Kidney (tissue), 14 donors: ENCODE data around the gene CXADR. TPM values are rescaled to one million over a fixed set of nuclear protein-coding genes. Genes with fewer than 3 reads are reported as not detected.

Experiments used
- DNase-seq, 5 donors: peaks; one replicate each; pipeline ENCODE4 v3.0.0-alpha.2; 2013 to 2020
- FAIRE-seq: peaks from 2 replicates; lab custom pipeline; 2012; peaks lifted over from hg19 to GRCh38; lab: Jason Lieb, UNC
- H3K27ac ChIP-seq, 2 donors: one replicate each; pipeline ENCODE4 v1.7.0; 2013; ENCODE audit warnings: low read depth in 2 of 2, low read length in 2 of 2, inconsistent platforms in 1 of 2
- H3K27me3 ChIP-seq: one replicate; pipeline ENCODE4 v1.7.1; 2013; ENCODE audit warnings: low read length, inconsistent platforms; ENCODE audit not compliant: control insufficient read depth, insufficient read depth
- H3K36me3 ChIP-seq, 3 donors: one replicate each; pipeline versions ENCODE4 v1.7.0 to v1.7.1; 2013; ENCODE audit warnings: low read length in 3 of 3, control low read depth in 1 of 3, inconsistent platforms in 1 of 3; ENCODE audit not compliant: insufficient read depth in 3 of 3, control insufficient read depth in 2 of 3
- H3K4me1 ChIP-seq, 3 donors: one replicate each; pipeline versions ENCODE4 v1.7.0 to v1.7.1; 2013; ENCODE audit warnings: low read length in 3 of 3, inconsistent platforms in 1 of 3, low read depth in 1 of 3; ENCODE audit not compliant: control insufficient read depth in 2 of 3, insufficient read depth in 2 of 3
- H3K4me3 ChIP-seq, 3 donors: one replicate each; pipeline versions ENCODE4 v1.7.0 to v1.8.1; 2013; ENCODE audit warnings: low read length in 3 of 3, control low read depth in 1 of 3, inconsistent platforms in 1 of 3
- H3K9ac ChIP-seq, 3 donors: one replicate each; pipeline versions ENCODE4 v1.7.0 to v1.7.1; 2013; ENCODE audit warnings: low read length in 3 of 3, control low read depth in 1 of 3, inconsistent platforms in 1 of 3
- H3K9me3 ChIP-seq, 3 donors: one replicate each; pipeline versions ENCODE4 v1.7.0 to v1.7.1; 2013; ENCODE audit warnings: low read length in 3 of 3, control low read depth in 1 of 3, inconsistent platforms in 1 of 3; ENCODE audit not compliant: control insufficient read depth in 2 of 3, insufficient read depth in 1 of 3
- intact Hi-C: fragments of 100-400 bp; cut with DNase I; formaldehyde crosslinking; loops from one replicate; pipeline ENCODE4 v1.11.1; 2022
- polyA plus RNA-seq: library from polyadenylated mRNA; stranded (reverse); fragments of 350-450 nt; fragmentation: Illumina TruSeq; extraction: RNeasy Lipid Tissue Mini Kit (QIAGEN cat#74804); gene quantifications from one replicate; pipeline ENCODE4 v1.2.3, GENCODE V29; 2014; ENCODE audit warnings: low read depth, low replicate concordance; ENCODE audit not compliant: insufficient read depth
- total RNA-seq: library from RNA; stranded (reverse); fragmentation: NEBNext Ultra II Directional; extraction: Animal tissue kit (Norgen Biotek cat#: 25700); gene quantifications from one replicate; pipeline ENCODE4 v1.2.1, GENCODE V29; 2021
- TF ChIP-seq, protein P1 (sequence below): IDR thresholded peaks from 3 replicates; pipeline ENCODE4 v1.5.1; 2012; ENCODE audit warnings: mild to moderate bottlenecking, moderate library complexity, borderline replicate concordance; ENCODE audit not compliant: insufficient read depth; ENCODE audit errors: extremely low read depth
- donor health status: control.
- donor health status: control.
- donor health status: control.
- donor health status: control.
- donor health status: control.
- donor health status: DM: yes; HTN: yes; CAD: no.
- donor health status: Normal renal cell carcinoma (clear cell type).

CXADR gene
- total and polyA plus RNA-seq, 2 donors from 2014 or later, result 5.2 to 34.4 TPM

DNA sequence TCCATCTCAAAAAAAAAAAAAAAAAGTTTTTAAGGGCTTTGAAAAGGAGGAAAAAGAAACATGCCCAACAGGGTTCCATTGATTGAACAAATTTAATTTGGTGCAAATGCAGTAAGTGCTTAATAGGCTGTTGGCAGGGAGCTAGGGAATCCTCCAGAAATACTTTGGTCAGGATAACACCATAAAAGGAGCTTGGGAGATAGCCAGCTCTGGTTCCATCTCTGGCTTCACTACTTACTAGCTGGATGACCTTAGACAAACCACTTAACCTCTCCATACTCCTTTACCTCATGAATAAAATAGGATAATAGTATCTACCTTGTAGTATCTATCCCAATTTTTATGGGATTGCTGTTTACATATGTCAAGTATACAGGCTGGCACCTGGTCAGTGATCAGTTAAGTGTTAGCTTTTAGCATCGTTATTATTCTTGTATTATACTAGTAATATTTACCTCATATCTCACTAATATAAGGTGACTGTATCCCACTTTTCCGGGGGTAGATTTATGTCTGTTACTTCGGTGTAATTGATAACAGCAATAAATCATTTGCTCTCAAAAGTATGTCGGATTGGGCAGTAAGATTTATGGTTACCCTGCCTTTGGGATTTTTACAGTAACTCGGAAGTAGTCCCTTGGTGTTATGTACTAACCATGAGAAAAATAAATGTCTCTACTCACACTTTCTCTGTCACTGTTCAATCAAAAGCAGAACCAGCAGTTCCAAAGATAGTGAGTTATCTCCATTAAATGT, 63.4 kb downstream of the CXADR start:
- Histone ChIP-seq H3K9ac (no peak overlapping the region), H3K4me1 (no peaks in the 10 kb centered on the region), H3K4me3 (no peak overlapping the region), H3K9me3 (no peaks in the 10 kb centered on the region), H3K36me3 (no peaks in the 10 kb centered on the region), H3K27ac (no peak overlapping the region), H3K27me3 (no peaks in the 10 kb centered on the region)
- intact Hi-C loops, result loop anchor here (10.0 kb wide), 1 partner anchor 181 kb away; no protein-coding TSS in a partner anchor
- FAIRE-seq, result no peak
- DNase-seq, result peak in 2 of 5 donors; percentile 14 to 23
- TF ChIP-seq, protein P1, sequence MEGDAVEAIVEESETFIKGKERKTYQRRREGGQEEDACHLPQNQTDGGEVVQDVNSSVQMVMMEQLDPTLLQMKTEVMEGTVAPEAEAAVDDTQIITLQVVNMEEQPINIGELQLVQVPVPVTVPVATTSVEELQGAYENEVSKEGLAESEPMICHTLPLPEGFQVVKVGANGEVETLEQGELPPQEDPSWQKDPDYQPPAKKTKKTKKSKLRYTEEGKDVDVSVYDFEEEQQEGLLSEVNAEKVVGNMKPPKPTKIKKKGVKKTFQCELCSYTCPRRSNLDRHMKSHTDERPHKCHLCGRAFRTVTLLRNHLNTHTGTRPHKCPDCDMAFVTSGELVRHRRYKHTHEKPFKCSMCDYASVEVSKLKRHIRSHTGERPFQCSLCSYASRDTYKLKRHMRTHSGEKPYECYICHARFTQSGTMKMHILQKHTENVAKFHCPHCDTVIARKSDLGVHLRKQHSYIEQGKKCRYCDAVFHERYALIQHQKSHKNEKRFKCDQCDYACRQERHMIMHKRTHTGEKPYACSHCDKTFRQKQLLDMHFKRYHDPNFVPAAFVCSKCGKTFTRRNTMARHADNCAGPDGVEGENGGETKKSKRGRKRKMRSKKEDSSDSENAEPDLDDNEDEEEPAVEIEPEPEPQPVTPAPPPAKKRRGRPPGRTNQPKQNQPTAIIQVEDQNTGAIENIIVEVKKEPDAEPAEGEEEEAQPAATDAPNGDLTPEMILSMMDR, result no peak

DNA sequence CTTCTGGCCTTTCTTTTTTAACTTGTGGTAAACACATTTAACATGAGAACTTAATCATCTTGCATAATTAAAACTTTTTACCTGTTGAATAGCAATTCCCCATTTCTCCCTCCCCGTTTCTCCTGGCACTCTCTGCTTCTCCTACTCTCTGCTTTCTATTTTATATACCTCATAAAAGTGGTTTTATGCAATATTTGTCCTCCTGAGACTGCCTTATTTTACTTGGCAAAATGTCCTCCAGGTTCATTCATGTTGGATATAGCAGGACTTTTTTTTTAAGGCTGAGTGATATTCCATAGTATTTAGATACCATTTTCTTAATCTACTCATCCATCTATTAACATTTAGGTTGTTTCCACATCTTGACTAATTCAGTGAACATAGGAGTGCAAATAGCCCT, 64.9 kb downstream of the CXADR start:
- intact Hi-C loops, result loop anchor here (10.0 kb wide), 1 partner anchor 183 kb away; no protein-coding TSS in a partner anchor

DNA sequence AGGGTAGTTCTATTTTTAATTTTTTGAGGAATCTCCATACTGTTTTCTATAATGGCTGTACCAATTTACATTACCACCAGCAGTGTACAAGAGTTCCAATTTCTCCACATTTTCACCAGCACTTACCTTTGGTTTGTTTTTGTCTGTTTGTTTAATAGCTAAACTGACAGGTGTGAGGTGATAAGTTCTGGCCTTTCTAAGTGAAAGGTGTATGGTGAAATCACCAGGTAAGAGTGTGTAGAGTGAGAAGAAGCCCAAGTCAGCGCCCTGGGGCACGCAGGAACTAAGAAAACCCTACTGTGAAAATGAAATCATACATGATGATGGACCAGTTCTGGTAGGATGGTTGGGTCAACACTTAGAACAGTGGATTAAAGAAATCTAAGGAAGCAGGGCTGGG, 65.3 kb downstream of the CXADR start:
- Histone ChIP-seq H3K27me3 (no peaks in the 10 kb centered on the region), H3K27ac (no peak overlapping the region), H3K36me3 (no peaks in the 10 kb centered on the region), H3K4me1 (no peaks in the 10 kb centered on the region), H3K9me3 (no peaks in the 10 kb centered on the region), H3K9ac (no peak overlapping the region), H3K4me3 (no peak overlapping the region)
- intact Hi-C loops, result loop anchor here (10.0 kb wide), 1 partner anchor 183 kb away; no protein-coding TSS in a partner anchor
- no peak for DNase-seq
- FAIRE-seq, result no peak
- TF ChIP-seq, protein P1, result no peak

More for the DNA sequence above, 64.9 kb downstream of the CXADR start:
- H3K36me3 ChIP-seq, result no peaks in the 10 kb centered on the region
- no peak for DNase-seq
- H3K27ac ChIP-seq, result no peak overlapping the region
- TF ChIP-seq, protein P1, result no peak
- H3K9ac ChIP-seq, result no peak overlapping the region
- H3K27me3 ChIP-seq, result no peaks in the 10 kb centered on the region
- H3K4me1 ChIP-seq, result no peaks in the 10 kb centered on the region
- H3K9me3 ChIP-seq, result no peaks in the 10 kb centered on the region
- H3K4me3 ChIP-seq, result no peak overlapping the region
- no peak for FAIRE-seq
